Activated CD4-positive, alpha-beta T cell treated with anti-CD3 and anti-CD28 coated beads for 36 hours (primary cell): Measurements from ENCODE around the gene BLCAP. TPM values are rescaled to one million over a fixed set of nuclear protein-coding genes. Genes with fewer than 3 reads are reported as not detected.

Experiments used
- ATAC-seq: fragments of 200-7000 bp; cut with Tn5 transposase; one replicate; pipeline ENCODE4 v1.10.0; 2021; ENCODE audit warnings: mild to moderate bottlenecking, moderate library complexity
- CTCF ChIA-PET: fragments of 350-600 bp; sonication (Branson Sonifier 250); formaldehyde crosslinking; loops from one replicate; lab custom pipeline; 2021; ENCODE audit warnings: antibody characterized with exemption; lab: Charles Lee
- POLR2A ChIA-PET: fragments of 350-600 bp; sonication (Branson Sonifier 250); formaldehyde crosslinking; loops from one replicate; lab custom pipeline; 2021; ENCODE audit warnings: antibody characterized with exemption, inconsistent platforms; lab: Charles Lee
- DNase-seq: peaks from one replicate; pipeline ENCODE4 v3.0.0-alpha.2; 2020
- H3K27ac Mint-ChIP-seq: one replicate; pipeline ENCODE4 v1.8.0; 2021; ENCODE audit warnings: mixed read lengths
- H3K27me3 Mint-ChIP-seq: one replicate; pipeline ENCODE4 v1.8.0; 2021; ENCODE audit warnings: mixed read lengths
- H3K36me3 Mint-ChIP-seq: one replicate; pipeline ENCODE4 v1.8.0; 2021; ENCODE audit warnings: low read depth, mixed read lengths
- H3K4me1 Mint-ChIP-seq: one replicate; pipeline ENCODE4 v1.8.0; 2021; ENCODE audit warnings: mixed read lengths
- H3K4me3 Mint-ChIP-seq: one replicate; pipeline ENCODE4 v1.8.0; 2021; ENCODE audit warnings: mild to moderate bottlenecking, moderate library complexity, mixed read lengths
- H3K9me3 Mint-ChIP-seq: one replicate; pipeline ENCODE4 v1.8.0; 2021; ENCODE audit warnings: low read depth, mixed read lengths
- intact Hi-C, 2 experiments: fragments of 100-400 bp; cut with DNase I in 1 of 2; cut with micrococcal nuclease in 1 of 2; formaldehyde crosslinking; loops; one replicate each; pipeline versions ENCODE4 v1.14.2 to v1.15.1; 2022 to 2024; cut with DNase I, micrococcal nuclease
- total RNA-seq, 2 experiments: library from RNA; stranded (reverse); gene quantifications; one replicate each; pipeline ENCODE4 v1.2.3, GENCODE V29; 2021

Gene BLCAP
- total RNA-seq, 2 experiments from 2014 or later, result 17.7 to 18.6 TPM

DNA sequence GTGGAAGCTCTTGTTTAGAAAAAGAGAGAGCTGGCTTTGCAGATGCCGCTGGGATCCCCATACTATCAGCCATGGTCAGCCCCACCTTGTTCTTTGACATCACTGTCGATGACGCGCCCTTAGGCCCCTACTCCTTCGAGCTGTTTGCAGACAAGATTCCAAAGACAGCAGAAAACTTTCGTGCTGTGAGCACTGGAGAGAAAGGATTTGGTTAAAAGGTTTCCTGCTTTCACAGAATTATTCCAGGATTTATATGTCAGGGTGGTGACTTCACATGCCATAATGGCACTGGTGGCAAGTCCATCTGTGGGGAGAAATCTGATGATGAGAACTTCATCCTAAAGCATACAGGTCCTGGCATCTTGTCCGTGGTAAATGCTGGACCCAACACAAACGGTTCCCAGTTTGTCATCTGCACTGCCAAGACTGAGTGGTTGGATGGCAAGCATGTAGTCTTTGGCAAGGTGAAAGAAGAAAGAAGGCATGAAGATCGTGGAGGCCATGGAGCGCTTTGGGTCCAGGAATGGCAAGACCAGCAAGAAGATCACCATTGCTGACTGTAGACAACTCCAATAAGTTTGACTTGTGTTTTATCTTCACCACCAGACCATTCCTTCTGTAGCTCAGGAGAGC is 2.4 kb upstream of the BLCAP start:
- CTCF ChIA-PET, result interaction anchor here (0.9 to 1.3 kb wide), 4 partner anchors 250 to 338 kb away, joined by 3 read pairs; no protein-coding TSS in a partner anchor
- Mint-ChIP-seq H3K36me3 (no peaks in the 10 kb centered on the region), H3K9me3 (no peaks in the 10 kb centered on the region), H3K27me3 (no peaks in the 10 kb centered on the region), H3K27ac (no peak overlapping the region), H3K4me1 (peaks cover 27% of the 10 kb centered on the region), H3K4me3 (no peak overlapping the region)
- POLR2A ChIA-PET, result no interaction called here
- intact Hi-C loops, result loop anchor here (5.0 to 10.0 kb wide), 5 partner anchors 118 to 905 kb away; partner anchors contain the start of genes CTNNBL1 (in 1 of the 2), MANBAL (in 1 of the 2) and SNHG17 (in 1 of the 2)
- DNase-seq (no peak), ATAC-seq (no peak)

- Mint-ChIP-seq H3K4me1 (peaks cover 34% of the 10 kb centered on the region), H3K4me3 (peak overlapping the region; percentile 76), H3K9me3 (no peaks in the 10 kb centered on the region), H3K36me3 (no peaks in the 10 kb centered on the region), H3K27me3 (no peaks in the 10 kb centered on the region), H3K27ac (no peak overlapping the region)
- CTCF ChIA-PET, result interaction anchor here (0.8 to 1.6 kb wide), 5 partner anchors 259 to 544 kb away, joined by 3 to 5 read pairs (median 3); no protein-coding TSS in a partner anchor
- no peak for ATAC-seq
- POLR2A ChIA-PET, result no interaction called here
- DNase-seq, result no peak
- intact Hi-C loops, result loop anchor here (5.0 to 10.0 kb wide), 5 partner anchors 117 to 905 kb away; partner anchors contain the start of genes CTNNBL1 (in 1 of the 2), MANBAL (in 1 of the 2) and SNHG17 (in 1 of the 2)
Measured at GRCh38 chr20:37529214-37529967, 1.7 kb upstream of the BLCAP start.

- Mint-ChIP-seq H3K9me3 (no peaks in the 10 kb centered on the region), H3K36me3 (no peaks in the 10 kb centered on the region), H3K4me1 (peaks cover 39% of the 10 kb centered on the region), H3K27me3 (no peaks in the 10 kb centered on the region), H3K27ac (peak overlapping the region; percentile 98), H3K4me3 (peak overlapping the region; percentile 76)
- ATAC-seq (no peak), DNase-seq (no peak)
- CTCF ChIA-PET, result interaction anchor here (0.5 to 1.6 kb wide), 6 partner anchors 50 to 545 kb away, joined by 3 to 5 read pairs (median 4); no protein-coding TSS in a partner anchor
- intact Hi-C loops, result loop anchor here (1.0 to 10.0 kb wide), 7 partner anchors 116 to 906 kb away; partner anchors contain the start of genes CTNNBL1 (in 1 of the 2), MANBAL (in 1 of the 2), RBL1 (in 1 of the 2) and SNHG17 (in 1 of the 2)
- POLR2A ChIA-PET, result no interaction called here
Measured at GRCh38 chr20:37528446-37529213, 954 bp upstream of the BLCAP start.

- H3K4me1 Mint-ChIP-seq, result peaks cover 43% of the 10 kb centered on the region
- CTCF ChIA-PET, result interaction anchor here (0.7 to 1.5 kb wide), 3 partner anchors 20 to 332 kb away, joined by 3 to 4 read pairs (median 3); no protein-coding TSS in a partner anchor
- POLR2A ChIA-PET, result no interaction called here
- H3K9me3 Mint-ChIP-seq, result no peaks in the 10 kb centered on the region
- H3K27me3 Mint-ChIP-seq, result no peaks in the 10 kb centered on the region
- peaks cover 2% of the 10 kb centered on the region for H3K36me3 Mint-ChIP-seq
- DNase-seq (no peak), ATAC-seq (no peak)
- intact Hi-C loops, result loop anchor here (1.0 to 10.0 kb wide), 8 partner anchors 115 to 908 kb away; partner anchors contain the start of genes MANBAL (in 2 of the 2), CTNNBL1 (in 1 of the 2), MROH8 (in 1 of the 2) and RPN2 (in 1 of the 2)
- H3K4me3 Mint-ChIP-seq, result peak overlapping the region; percentile 76
- H3K27ac Mint-ChIP-seq, result peak overlapping the region; percentile 86
Measured at GRCh38 chr20:37526839-37527637, 638 bp downstream of the BLCAP start.

- Mint-ChIP-seq H3K27me3 (no peaks in the 10 kb centered on the region), H3K4me1 (peaks cover 46% of the 10 kb centered on the region), H3K4me3 (peak overlapping the region; percentile 76), H3K27ac (peak overlapping the region; percentile 86), H3K9me3 (no peaks in the 10 kb centered on the region), H3K36me3 (peaks cover 4% of the 10 kb centered on the region)
- no peak for ATAC-seq
- ChIA-PET CTCF (interaction anchor here (0.7 kb wide), 1 partner anchor 39 kb away, joined by 3 read pairs; no protein-coding TSS in a partner anchor), POLR2A (no interaction called here)
- DNase-seq, result no peak
- intact Hi-C loops, result loop anchor here (5.0 to 10.0 kb wide), 5 partner anchors 114 to 908 kb away; partner anchors contain the start of genes CTNNBL1 (in 1 of the 2), MANBAL (in 1 of the 2) and SNHG17 (in 1 of the 2)
Measured at GRCh38 chr20:37526238-37526838, 1.3 kb downstream of the BLCAP start.

GRCh38 chr20:37525810-37526209 is 1.9 kb downstream of the BLCAP start:
- Mint-ChIP-seq H3K27ac (no peak overlapping the region), H3K4me3 (peak overlapping the region; percentile 76), H3K4me1 (peaks cover 46% of the 10 kb centered on the region), H3K36me3 (peaks cover 5% of the 10 kb centered on the region), H3K27me3 (no peaks in the 10 kb centered on the region), H3K9me3 (no peaks in the 10 kb centered on the region)
- no peak for ATAC-seq
- ChIA-PET CTCF (interaction anchor here (2.5 kb wide), 1 partner anchor 8 kb away, joined by 7 read pairs; no protein-coding TSS in a partner anchor), POLR2A (no interaction called here)
- intact Hi-C loops, result loop anchor here (5.0 to 10.0 kb wide), 5 partner anchors 114 to 909 kb away; partner anchors contain the start of genes CTNNBL1 (in 1 of the 2), MANBAL (in 1 of the 2) and SNHG17 (in 1 of the 2)
- no peak for DNase-seq

GRCh38 chr20:37524859-37525708 is 2.6 kb downstream of the BLCAP start:
- POLR2A ChIA-PET, result interaction anchor here (0.6 kb wide), 1 partner anchor 633 kb away, joined by 3 read pairs; no protein-coding TSS in a partner anchor
- no peak overlapping the region for H3K27ac Mint-ChIP-seq
- peaks cover 48% of the 10 kb centered on the region for H3K4me1 Mint-ChIP-seq
- peaks cover 8% of the 10 kb centered on the region for H3K36me3 Mint-ChIP-seq
- DNase-seq (peak; percentile 49), ATAC-seq (peak; percentile 27)
- no peaks in the 10 kb centered on the region for H3K9me3 Mint-ChIP-seq
- intact Hi-C loops, result loop anchor here (5.0 to 10.0 kb wide), 5 partner anchors 113 to 910 kb away; partner anchors contain the start of genes CTNNBL1 (in 1 of the 2), MANBAL (in 1 of the 2) and SNHG17 (in 1 of the 2)
- no peak overlapping the region for H3K4me3 Mint-ChIP-seq
- no peaks in the 10 kb centered on the region for H3K27me3 Mint-ChIP-seq
- CTCF ChIA-PET, result interaction anchor here (0.5 to 2.5 kb wide), 2 partner anchors 9 to 346 kb away, joined by 4 to 7 read pairs; partner anchors contain the start of gene RPN2

DNA sequence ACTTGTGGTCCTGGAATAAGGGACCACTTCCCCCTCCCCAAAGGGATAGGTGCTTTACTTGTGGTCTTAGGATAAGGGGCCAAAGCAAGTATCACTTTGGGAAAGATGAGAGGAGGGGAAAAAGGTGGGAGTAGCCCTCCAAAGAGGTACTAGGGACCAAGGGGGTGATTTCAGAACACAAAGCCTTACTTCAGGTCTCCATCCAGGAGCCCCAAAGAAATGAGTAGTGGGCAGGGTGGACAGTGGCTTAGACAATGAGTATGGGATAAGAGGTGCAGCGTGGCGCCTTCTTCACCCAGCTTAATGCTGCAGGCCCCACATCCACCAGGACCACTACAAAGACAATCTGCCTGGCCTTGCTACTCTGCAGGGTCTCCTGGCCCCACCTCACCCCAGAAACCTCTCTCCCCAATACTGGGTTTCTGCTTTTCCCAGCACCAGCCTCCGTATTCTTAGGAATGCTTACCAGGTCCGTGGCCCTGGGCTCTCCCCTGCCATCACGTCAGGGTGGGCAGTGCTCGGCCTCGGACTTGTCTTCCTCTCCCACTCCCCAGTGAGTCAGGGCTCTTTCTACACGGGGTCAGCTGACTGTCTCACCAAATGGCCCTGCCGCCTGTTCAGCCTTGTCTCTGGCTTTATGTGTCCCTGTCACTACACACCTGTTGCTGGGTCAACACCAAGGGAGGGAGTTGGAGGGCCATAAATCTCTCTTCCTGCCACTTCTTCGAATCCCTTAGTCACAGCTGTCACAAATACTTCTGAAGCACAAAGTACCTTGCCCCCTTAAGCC is 3.6 kb downstream of the BLCAP start:
- ChIA-PET POLR2A (no interaction called here), CTCF (interaction anchor here (2.5 kb wide), 1 partner anchor 10 kb away, joined by 7 read pairs; no protein-coding TSS in a partner anchor)
- Mint-ChIP-seq H3K4me3 (no peak overlapping the region), H3K36me3 (peaks cover 8% of the 10 kb centered on the region), H3K9me3 (no peaks in the 10 kb centered on the region), H3K27ac (no peak overlapping the region), H3K4me1 (peaks cover 45% of the 10 kb centered on the region), H3K27me3 (no peaks in the 10 kb centered on the region)
- ATAC-seq, result no peak
- intact Hi-C loops, result loop anchor here in 1 of 2 experiments (10.0 kb wide), 1 partner anchor 911 kb away; the partner anchor contains the start of gene SNHG17
- DNase-seq, result no peak
